IMR-90 (cell line): ENCODE data around the gene IL1R2. TPM values are rescaled to one million over a fixed set of nuclear protein-coding genes. Genes with fewer than 3 reads are reported as not detected.

Source experiments
- ATAC-seq: fragments of 200-7000 bp; cut with Tn5 transposase; 2 replicates; pipeline ENCODE4 v1.9.1; 2020; ENCODE audit warnings: low read depth, mild to moderate bottlenecking, moderate library complexity
- BruUV-seq: library from RNA; stranded (reverse); fragments of 400-500 nt; replicated peaks from 2 replicates; lab custom pipeline; 2021; lab: Mats Ljungman, UMichigan
- CTCF ChIA-PET: fragments of 300-600 bp; formaldehyde crosslinking; extraction: SDS; loops from one replicate; lab custom pipeline; 2021; ENCODE audit warnings: antibody characterized with exemption; lab: Yijun Ruan, JAX
- POLR2A ChIA-PET: fragments of 300-600 bp; sonication (Branson Sonifier 250); formaldehyde crosslinking; loops from one replicate; lab custom pipeline; 2022; ENCODE audit warnings: antibody characterized with exemption; ENCODE audit not compliant: unreplicated experiment; lab: Charles Lee
- DNase-seq: peaks from one replicate; pipeline ENCODE4 v3.0.0; 2013
- H2AFZ ChIP-seq: replicated peaks from 2 replicates; pipeline ENCODE3; 2013; ENCODE audit warnings: low read length, mild to moderate bottlenecking; ENCODE audit not compliant: poor library complexity
- H2AK5ac ChIP-seq: 2 replicates; pipeline ENCODE4 v1.6.1; 2013; ENCODE audit warnings: low read depth, low read length, inconsistent platforms
- H2AK9ac ChIP-seq: replicated peaks from 2 replicates; pipeline ENCODE3; 2013; ENCODE audit warnings: mild to moderate bottlenecking, low read depth, low read length, moderate library complexity; ENCODE audit not compliant: poor library complexity
- H2BK120ac ChIP-seq: 2 replicates; pipeline ENCODE4 v1.6.1; 2013; ENCODE audit warnings: low read depth, low read length, inconsistent platforms
- H2BK15ac ChIP-seq: 3 replicates; pipeline ENCODE4 v1.6.1; 2013; ENCODE audit warnings: low read depth, low read length, inconsistent platforms
- H2BK20ac ChIP-seq: 2 replicates; pipeline ENCODE4 v1.6.1; 2013; ENCODE audit warnings: low read depth, mild to moderate bottlenecking, inconsistent platforms, low read length, moderate library complexity
- H2BK5ac ChIP-seq: 2 replicates; pipeline ENCODE4 v1.6.1; 2013; ENCODE audit warnings: mild to moderate bottlenecking, low read depth, low read length, inconsistent platforms; ENCODE audit not compliant: poor library complexity, severe bottlenecking
- H3K14ac ChIP-seq: replicated peaks from 2 replicates; pipeline ENCODE4 v1.6.1; 2013; ENCODE audit warnings: low read depth, low read length, inconsistent platforms
- H3K18ac ChIP-seq: 2 replicates; pipeline ENCODE4 v1.6.1; 2013; ENCODE audit warnings: low read depth, low read length, control low read depth
- H3K23ac ChIP-seq: 2 replicates; pipeline ENCODE4 v1.6.1; 2013; ENCODE audit warnings: low read depth, low read length, inconsistent platforms
- H3K27ac ChIP-seq: 2 replicates; pipeline ENCODE4 v1.5.1; 2013; ENCODE audit warnings: mild to moderate bottlenecking, control low read depth, low read length; ENCODE audit not compliant: insufficient read depth
- H3K27me3 ChIP-seq: 2 replicates; pipeline ENCODE4 v1.6.1; 2013; ENCODE audit warnings: low read length; ENCODE audit not compliant: control insufficient read depth, insufficient read depth
- H3K36me3 ChIP-seq: 2 replicates; pipeline ENCODE4 v1.6.1; 2013; ENCODE audit warnings: low read length, mixed read lengths; ENCODE audit not compliant: control insufficient read depth, insufficient read depth
- H3K4ac ChIP-seq: 2 replicates; pipeline ENCODE4 v1.6.1; 2013; ENCODE audit warnings: low read depth, low read length, inconsistent platforms
- H3K4me1 ChIP-seq: 2 replicates; pipeline ENCODE4 v1.6.1; 2013; ENCODE audit warnings: low read length, mixed read lengths; ENCODE audit not compliant: control insufficient read depth, insufficient read depth
- H3K4me2 ChIP-seq: 2 replicates; pipeline ENCODE4 v1.6.1; 2013; ENCODE audit warnings: low read depth, mild to moderate bottlenecking, control low read depth, low read length, moderate library complexity
- H3K4me3 ChIP-seq: 2 replicates; pipeline ENCODE4 v1.5.1; 2013; ENCODE audit warnings: low read depth, mild to moderate bottlenecking, control low read depth, low read length, moderate library complexity; ENCODE audit not compliant: insufficient read depth
- H3K56ac ChIP-seq: 2 replicates; pipeline ENCODE4 v1.6.1; 2013; ENCODE audit warnings: low read length, inconsistent platforms; ENCODE audit not compliant: insufficient read depth; ENCODE audit errors: extremely low read depth
- H3K79me1 ChIP-seq, 2 experiments: 2 replicates each; pipeline ENCODE4 v1.6.1; 2013; ENCODE audit warnings: low read length in 2 of 2, inconsistent platforms in 1 of 2, low read depth in 1 of 2
- H3K9ac ChIP-seq: 2 replicates; pipeline ENCODE4 v1.6.1; 2013; ENCODE audit warnings: low read depth, low read length, control low read depth
- H3K9me1 ChIP-seq: 2 replicates; pipeline ENCODE4 v1.6.1; 2013; ENCODE audit warnings: low read length, inconsistent platforms; ENCODE audit not compliant: insufficient read depth
- H3K9me3 ChIP-seq: 2 replicates; pipeline ENCODE4 v1.6.1; 2013; ENCODE audit warnings: low read length; ENCODE audit not compliant: control insufficient read depth, insufficient read depth
- H4K20me1 ChIP-seq: 2 replicates; pipeline ENCODE4 v1.6.1; 2013; ENCODE audit warnings: low read length, inconsistent platforms; ENCODE audit not compliant: insufficient read depth
- H4K5ac ChIP-seq: 2 replicates; pipeline ENCODE4 v1.6.1; 2013; ENCODE audit warnings: mild to moderate bottlenecking, low read depth, low read length, control low read depth
- H4K8ac ChIP-seq, 2 experiments: 2 replicates each; pipeline ENCODE4 v1.6.1; 2013; ENCODE audit warnings: low read depth in 2 of 2, low read length in 2 of 2, control low read depth in 1 of 2, inconsistent platforms in 1 of 2
- H4K91ac ChIP-seq: 2 replicates; pipeline ENCODE4 v1.6.1; 2013; ENCODE audit warnings: low read depth, low read length, inconsistent platforms; ENCODE audit not compliant: insufficient read depth
- BHLHE40 ChIP-seq: fragments of 150-350 bp; IDR thresholded peaks from 2 replicates; pipeline ENCODE4 v1.6.1; 2016; ENCODE audit warnings: mild to moderate bottlenecking, low read depth, low read length
- CEBPB ChIP-seq: IDR thresholded peaks from 2 replicates; pipeline ENCODE4 v1.6.1; 2012; ENCODE audit warnings: low read depth, low read length, improper control_type of control experiment
- CHD1 ChIP-seq: IDR thresholded peaks from 2 replicates; pipeline ENCODE4 v1.6.1; 2012; ENCODE audit warnings: low read depth, low read length, improper control_type of control experiment
- FOS ChIP-seq: fragments of 150-350 bp; IDR thresholded peaks from 2 replicates; pipeline ENCODE4 v1.6.1; 2016; ENCODE audit warnings: low read depth, low read length
- MAFK ChIP-seq: IDR thresholded peaks from 2 replicates; pipeline ENCODE4 v1.6.1; 2012; ENCODE audit warnings: low read depth, low read length, improper control_type of control experiment
- MAZ ChIP-seq: IDR thresholded peaks from 2 replicates; pipeline ENCODE4 v1.6.1; 2012; ENCODE audit warnings: low read depth, mild to moderate bottlenecking, low read length, improper control_type of control experiment, moderate library complexity, borderline replicate concordance
- MXI1 ChIP-seq: IDR thresholded peaks from 2 replicates; pipeline ENCODE4 v1.6.1; 2012; ENCODE audit warnings: low read depth, mild to moderate bottlenecking, low read length, moderate library complexity, borderline replicate concordance
- NFE2L2 ChIP-seq: fragments of 150-350 bp; IDR thresholded peaks from 2 replicates; pipeline ENCODE4 v1.6.1; 2016; ENCODE audit warnings: low read depth, mild to moderate bottlenecking, low read length
- USF2 ChIP-seq: fragments of 150-350 bp; IDR thresholded peaks from 2 replicates; pipeline ENCODE4 v1.6.1; 2017; ENCODE audit warnings: mild to moderate bottlenecking, antibody characterized with exemption, low read length, low read depth
- WGBS, 2 experiments: methylation state at CpG; one replicate each; pipeline versions ENCODE4 v1.1.5 to v1.1.7; 2013; ENCODE audit warnings: missing lambda C conversion rate in 2 of 2; ENCODE audit not compliant: insufficient read length in 1 of 2; ENCODE audit errors: extremely low coverage in 2 of 2; 5-methylcytosine and 5-hydroxymethylcytosine counted together
- dilution Hi-C: fragments of 300-500 bp; cut with HindIII; formaldehyde crosslinking; loops from one replicate; pipeline ENCODE4 v1.14.3; 2018; ENCODE audit warnings: low sequenced_read_pairs; ENCODE audit not compliant: unreplicated experiment
- in situ Hi-C: fragments of 300-500 bp; cut with MboI; formaldehyde crosslinking; loops from 3 replicates; pipeline ENCODE4 v1.14.3; 2019; ENCODE audit warnings: low sequenced_read_pairs, inconsistent platforms, mixed read lengths
- intact Hi-C: fragments of 100-400 bp; cut with micrococcal nuclease; formaldehyde crosslinking; loops from 2 replicates; pipeline ENCODE4 v1.10.0; 2022
- polyA plus RNA-seq, 3 experiments: library from polyadenylated mRNA; depleted of rRNA; stranded (reverse); fragments of >200 nt; gene quantifications; 2 replicates each; pipeline ENCODE4 v1.2.3, GENCODE V29; 2012; ENCODE audit warnings: low replicate concordance in 1 of 3
- total RNA-seq: library from RNA; depleted of rRNA; stranded (reverse); fragments of >200 nt; gene quantifications from 2 replicates; pipeline ENCODE4 v1.2.3, GENCODE V29; 2012

Gene IL1R2
- total and polyA plus RNA-seq, 2 of the 4 experiments (the other 2 are of a cell fraction), result not detected

GRCh38 chr2:102046135-102046986 lies 54.6 kb downstream of the IL1R2 start:
- BruUV-seq, result no TSS peak
- Histone ChIP-seq H3K18ac (peak overlapping the region; percentile 92), H2BK120ac (peak overlapping the region; percentile 95), H2BK15ac (peak overlapping the region; percentile 65; the same call in 2 of the 3 replicates), H3K27me3 (no peaks in the 10 kb centered on the region), H3K9ac (peak overlapping the region; percentile 29), H2BK5ac (peak overlapping the region; percentile 75), H3K9me3 (no peaks in the 10 kb centered on the region), H3K27ac (peak overlapping the region; percentile 92), H4K91ac (peak overlapping the region; percentile 83), H3K23ac (peak overlapping the region; percentile 93), H2AK5ac (peak overlapping the region; percentile 82), H3K4me1 (peaks cover 32% of the 10 kb centered on the region), H3K4me2 (peak overlapping the region; percentile 6), H2BK20ac (peak overlapping the region; percentile 91), H4K8ac (peak overlapping the region; percentile 46 to 84; a peak in 3 of 4 replicates), H3K9me1 (peaks cover 23% of the 10 kb centered on the region), H2AFZ (peak overlapping the region; percentile 79), H3K4me3 (no peak overlapping the region), H2AK9ac (peak overlapping the region; percentile 57), H3K36me3 (no peaks in the 10 kb centered on the region), H3K4ac (peak overlapping the region; percentile 87), H4K5ac (peak overlapping the region; percentile 51), H3K56ac (peak overlapping the region; percentile 44), H4K20me1 (no peaks in the 10 kb centered on the region; the same call in 1 of the 2 replicates), H3K79me1 (no peaks in the 10 kb centered on the region; a peak in 1 of 4 replicates), H3K14ac (peak overlapping the region; percentile 79)
- dilution Hi-C loops (no loop called here), in situ Hi-C loops (no loop called here), intact Hi-C loops (no loop called here)
- WGBS, 2 experiments, result 20% methylated on average over 3 of the region's 9 CpGs; no CpG with 5 or more reads in 1 of the 2 experiments
- TF ChIP-seq MAFK, result 0 out of 2 replicates have a peak, but pooled peaks have one; percentile 21
- 0 out of 2 replicates have a peak, but pooled peaks have one; percentile 12 for TF ChIP-seq MXI1
- peak; percentile 8; the same call in 1 of the 2 replicates for TF ChIP-seq MAZ
- TF ChIP-seq CHD1, result no peak
- TF ChIP-seq FOS, result no peak
- 0 out of 2 replicates have a peak, but pooled peaks have one; percentile 14 for TF ChIP-seq NFE2L2
- peak; percentile 16; the same call in 1 of the 2 replicates for TF ChIP-seq BHLHE40
- no peak for TF ChIP-seq USF2
- 0 out of 2 replicates have a peak, but pooled peaks have one; percentile 24 for TF ChIP-seq CEBPB
- ChIA-PET CTCF (interaction anchor here (0.6 to 1.5 kb wide), 3 partner anchors 16 to 61 kb away, joined by 3 to 6 read pairs (median 3); no protein-coding TSS in a partner anchor), POLR2A (no interaction called here)
- ATAC-seq (peak; percentile 70), DNase-seq (peak; percentile 89)
